NCI-H510A (cell line): Measurements from ENCODE around the gene PMM1.
A peak's percentile ranks its signal among the peaks of the same experiment; 100 is the strongest.
"Not testable (repeated sequence)": the region's sequence is repeated elsewhere in the genome, so short reads cannot be mapped to it uniquely, and the experiment has no call there.

Experiments used
- DNase-seq: peaks from one replicate; lab custom pipeline; 2025; lab: John Stamatoyannopoulos, UW

Gene PMM1

GRCh38 chr22:41563051-41563711 is 26.5 kb downstream of the PMM1 start:
- DNase-seq, result no peak

- no peak for DNase-seq
Measured at GRCh38 chr22:41562461-41562860, 27.2 kb downstream of the PMM1 start.

GRCh38 chr22:41561788-41562187 is 27.9 kb downstream of the PMM1 start:
- no peak for DNase-seq

GRCh38 chr22:41561335-41561734 is 28.3 kb downstream of the PMM1 start:
- DNase-seq, result no peak

GRCh38 chr22:41560095-41560471 is 29.6 kb downstream of the PMM1 start:
- DNase-seq, result no peak

GRCh38 chr22:41558241-41558630 is 31.4 kb downstream of the PMM1 start:
- DNase-seq, result not testable (repeated sequence)

GRCh38 chr22:41557401-41558240 is 32.0 kb downstream of the PMM1 start:
- DNase-seq, result peak; percentile 58

GRCh38 chr22:41556561-41556960 is 33.1 kb downstream of the PMM1 start:
- no peak for DNase-seq

- no peak for DNase-seq
Measured at GRCh38 chr22:41555325-41555982, 34.2 kb downstream of the PMM1 start.

- DNase-seq, result no peak
Measured at GRCh38 chr22:41551877-41552582, 37.6 kb downstream of the PMM1 start.

GRCh38 chr22:41550952-41551491 is 38.6 kb downstream of the PMM1 start:
- no peak for DNase-seq

- DNase-seq, result no peak
Measured at GRCh38 chr22:41548830-41549211, 40.8 kb downstream of the PMM1 start.

GRCh38 chr22:41544671-41545476 is 44.8 kb downstream of the PMM1 start:
- no peak for DNase-seq

- peak; percentile 96 for DNase-seq
Measured at GRCh38 chr22:41543854-41544670, 45.6 kb downstream of the PMM1 start, which contains the start of gene POLR3H. POLR3H (minus strand) TSS chr22:41544470; CDS start chr22:41544101, 369 bp downstream.

GRCh38 chr22:41542224-41542623 is 47.4 kb downstream of the PMM1 start:
- no peak for DNase-seq

GRCh38 chr22:41541484-41541883 is 48.2 kb downstream of the PMM1 start:
- DNase-seq, result no peak

GRCh38 chr22:41540365-41540764 is 49.3 kb downstream of the PMM1 start:
- no peak for DNase-seq

- no peak for DNase-seq
Measured at GRCh38 chr22:41540006-41540315, 49.7 kb downstream of the PMM1 start.

- no peak for DNase-seq
Measured at GRCh38 chr22:41539146-41540005, 50.3 kb downstream of the PMM1 start.
